ENCODE results near the gene GSK3B. TPM values are rescaled to one million over a fixed set of nuclear protein-coding genes. Genes with fewer than 3 reads are reported as not detected.

The GSK3B gene
- total RNA-seq, 3 donors from 2014 or later, result 34.6 to 46.1 (median 42.0) TPM

- Histone ChIP-seq H3K36me3 (no peaks in the 10 kb centered on the region), H3K27ac (no peak overlapping the region), H3K4me3 (no peak overlapping the region), H3K27me3 (no peaks in the 10 kb centered on the region), H3K4me1 (no peaks in the 10 kb centered on the region), H3K9me3 (peaks cover 0 to 2% of the 10 kb centered on the region in 2 donors)
- DNase-seq (ENCODE audit: low spot score in 2 of 2), result no peak
- intact Hi-C loops (cut with DNase I; ENCODE audit: low total_unique reads), result no loop called here
- TF ChIP-seq CTCF (IDR thresholded peaks at IDR 0.05) (no peak), POLR2A (IDR thresholded peaks at IDR 0.05) (no peak), POLR2AphosphoS5 (IDR thresholded peaks at IDR 0.05) (no peak)
Observed at GRCh38 chr3:119978554-119979208, 115.6 kb downstream of the GSK3B start.

- TF ChIP-seq POLR2A (IDR thresholded peaks at IDR 0.05), result no peak
- no peak for TF ChIP-seq CTCF (IDR thresholded peaks at IDR 0.05)
- TF ChIP-seq POLR2AphosphoS5 (IDR thresholded peaks at IDR 0.05), result no peak
- Histone ChIP-seq H3K27ac (no peak overlapping the region), H3K27me3 (no peaks in the 10 kb centered on the region), H3K4me3 (no peak overlapping the region), H3K4me1 (no peaks in the 10 kb centered on the region), H3K9me3 (no peaks in the 10 kb centered on the region), H3K36me3 (no peaks in the 10 kb centered on the region)
- no peak for DNase-seq (ENCODE audit: low spot score in 2 of 2)
- intact Hi-C loops (cut with DNase I; ENCODE audit: low total_unique reads), result no loop called here
Observed at GRCh38 chr3:119977353-119977752, 116.9 kb downstream of the GSK3B start.

- no peak for DNase-seq (ENCODE audit: low spot score in 2 of 2)
- no peaks in the 10 kb centered on the region for H3K36me3 ChIP-seq
- no peaks in the 10 kb centered on the region for H3K9me3 ChIP-seq
- H3K27me3 ChIP-seq, result no peaks in the 10 kb centered on the region
- no peak overlapping the region for H3K4me3 ChIP-seq
- TF ChIP-seq POLR2A (IDR thresholded peaks at IDR 0.05), result no peak
- TF ChIP-seq CTCF (IDR thresholded peaks at IDR 0.05), result no peak
- TF ChIP-seq POLR2AphosphoS5 (IDR thresholded peaks at IDR 0.05), result no peak
- no peaks in the 10 kb centered on the region for H3K4me1 ChIP-seq
- no peak overlapping the region for H3K27ac ChIP-seq
- intact Hi-C loops (cut with DNase I; ENCODE audit: low total_unique reads), result no loop called here
Observed at GRCh38 chr3:119976214-119976613, 118.0 kb downstream of the GSK3B start.

GRCh38 chr3:119974656-119975055, 119.6 kb downstream of the GSK3B start:
- H3K4me1 ChIP-seq, result no peaks in the 10 kb centered on the region
- no peak overlapping the region for H3K4me3 ChIP-seq
- no peak overlapping the region for H3K27ac ChIP-seq
- intact Hi-C loops (cut with DNase I; ENCODE audit: low total_unique reads), result no loop called here
- H3K36me3 ChIP-seq, result no peaks in the 10 kb centered on the region
- no peaks in the 10 kb centered on the region for H3K9me3 ChIP-seq
- TF ChIP-seq POLR2AphosphoS5 (IDR thresholded peaks at IDR 0.05), result no peak
- TF ChIP-seq POLR2A (IDR thresholded peaks at IDR 0.05), result no peak
- TF ChIP-seq CTCF (IDR thresholded peaks at IDR 0.05), result no peak
- H3K27me3 ChIP-seq, result no peaks in the 10 kb centered on the region
- DNase-seq (ENCODE audit: low spot score in 2 of 2), result no peak

GRCh38 chr3:119973018-119973646, 121.1 kb downstream of the GSK3B start:
- no peak for DNase-seq (ENCODE audit: low spot score in 2 of 2)
- no peak overlapping the region for H3K4me3 ChIP-seq
- intact Hi-C loops (cut with DNase I; ENCODE audit: low total_unique reads), result no loop called here
- no peaks in the 10 kb centered on the region for H3K4me1 ChIP-seq
- no peaks in the 10 kb centered on the region for H3K27me3 ChIP-seq
- H3K27ac ChIP-seq, result no peak overlapping the region
- H3K36me3 ChIP-seq, result no peaks in the 10 kb centered on the region
- no peak for TF ChIP-seq POLR2AphosphoS5 (IDR thresholded peaks at IDR 0.05)
- no peaks in the 10 kb centered on the region for H3K9me3 ChIP-seq

Measured in breast epithelium (tissue), 4 donors.